GM12878 (cell line): ENCODE results near the gene ZNF836. TPM values are rescaled to one million over a fixed set of nuclear protein-coding genes. Genes with fewer than 3 reads are reported as not detected.

Experiments used
- ATAC-seq: fragments of 200-7000 bp; cut with Tn5 transposase; 3 replicates; pipeline ENCODE4 v1.9.1; 2020; ENCODE audit warnings: mild to moderate bottlenecking, moderate library complexity
- BruUV-seq: library from RNA; stranded (reverse); fragments of 400-500 nt; replicated peaks from 2 replicates; lab custom pipeline; 2021; lab: Mats Ljungman, UMichigan
- CTCF ChIA-PET: fragments of 300-600 bp; sonication (Branson Sonifier 250); formaldehyde crosslinking; extraction: SDS; loops from one replicate; lab custom pipeline; 2021; ENCODE audit warnings: inconsistent platforms; lab: Yijun Ruan, JAX
- POLR2A ChIA-PET: fragments of 350-600 bp; formaldehyde crosslinking; extraction: SDS; loops from one replicate; lab custom pipeline; 2021; ENCODE audit warnings: inconsistent platforms; lab: Charles Lee
- RAD21 ChIA-PET: fragments of 300-600 bp; sonication (Branson Sonifier 250); formaldehyde crosslinking; loops from one replicate; lab custom pipeline; 2023; ENCODE audit warnings: antibody characterized with exemption; ENCODE audit not compliant: unreplicated experiment; lab: Charles Lee
- SMC1A ChIA-PET: fragments of 300-600 bp; sonication (Branson Sonifier 250); formaldehyde crosslinking; loops from one replicate; lab custom pipeline; 2023; ENCODE audit not compliant: unreplicated experiment, uncharacterized antibody; lab: Charles Lee
- DNase-seq: peaks from one replicate; pipeline ENCODE4 v3.0.0-alpha.2; 2011; ENCODE audit warnings: low read depth, low spot score
- FAIRE-seq: peaks from 3 replicates; lab custom pipeline; 2011; peaks lifted over from hg19 to GRCh38; lab: Jason Lieb, UNC
- H2AFZ ChIP-seq: 2 replicates; pipeline ENCODE4 v1.6.0; 2011; ENCODE audit warnings: low read depth, low read length, control low read depth; ENCODE audit not compliant: control insufficient read depth
- H3K27ac ChIP-seq: 2 replicates; pipeline ENCODE4 v1.5.1; 2011; ENCODE audit warnings: control low read depth; ENCODE audit not compliant: control insufficient read depth, insufficient read depth
- H3K27me3 ChIP-seq, 2 experiments: replicated peaks in 1 of 2; 2 replicates each; pipeline versions ENCODE4 v1.6.0 to v1.6.1; 2011; ENCODE audit warnings: low read length in 1 of 2; ENCODE audit not compliant: control insufficient read depth in 2 of 2, insufficient read depth in 2 of 2
- H3K36me3 ChIP-seq, 2 experiments: 2 replicates each; pipeline ENCODE4 v1.5.1; 2011; ENCODE audit warnings: low read length in 1 of 2; ENCODE audit not compliant: control insufficient read depth in 2 of 2, insufficient read depth in 2 of 2
- H3K4me1 ChIP-seq: 2 replicates; pipeline ENCODE4 v1.6.1; 2011; ENCODE audit warnings: mild to moderate bottlenecking, low read length, moderate library complexity, mixed read lengths; ENCODE audit not compliant: control insufficient read depth, insufficient read depth
- H3K4me2 ChIP-seq: 2 replicates; pipeline ENCODE4 v1.6.0; 2011; ENCODE audit warnings: control low read depth; ENCODE audit not compliant: control insufficient read depth, insufficient read depth
- H3K4me3 ChIP-seq: fragments of 200-600 bp; sonication (generic); 2 replicates; pipeline ENCODE4 v1.5.1; 2016
- H3K79me2 ChIP-seq: 2 replicates; pipeline ENCODE4 v1.6.0; 2011; ENCODE audit warnings: low read length; ENCODE audit not compliant: control insufficient read depth, insufficient read depth
- H3K9ac ChIP-seq: 2 replicates; pipeline ENCODE4 v1.8.0; 2011; ENCODE audit warnings: low read length, control low read depth, mixed read lengths; ENCODE audit not compliant: control insufficient read depth, insufficient read depth
- H3K9me3 ChIP-seq: replicated peaks from 3 replicates; pipeline ENCODE4 v1.5.1; 2011; ENCODE audit warnings: mild to moderate bottlenecking, low read length; ENCODE audit not compliant: control insufficient read depth, insufficient read depth
- H4K20me1 ChIP-seq: 2 replicates; pipeline ENCODE4 v1.6.0; 2011; ENCODE audit not compliant: control insufficient read depth, insufficient read depth
- ESRRA ChIP-seq: IDR thresholded peaks from 2 replicates; pipeline ENCODE4 v1.6.1; 2012; ENCODE audit warnings: mild to moderate bottlenecking, low read length, improper control_type of control experiment
- GABPA ChIP-seq: IDR thresholded peaks from 2 replicates; pipeline ENCODE4 v1.6.1; 2014; ENCODE audit warnings: antibody characterized with exemption, low read depth, mild to moderate bottlenecking, inconsistent platforms
- IKZF1 ChIP-seq: fragments of 450-650 bp; conservative IDR thresholded peaks from 2 replicates; pipeline ENCODE4 v1.6.1; 2017; ENCODE audit warnings: antibody characterized with exemption, mild to moderate bottlenecking
- NFXL1 ChIP-seq: fragments of 450-650 bp; IDR thresholded peaks from 2 replicates; pipeline ENCODE4 v1.6.1; 2017; ENCODE audit warnings: antibody characterized with exemption, mild to moderate bottlenecking, borderline replicate concordance
- NRF1 ChIP-seq: conservative IDR thresholded peaks from 2 replicates; pipeline ENCODE4 v1.6.1; 2011; ENCODE audit warnings: mild to moderate bottlenecking, low read depth, low read length, improper control_type of control experiment
- ZZZ3 ChIP-seq: IDR thresholded peaks from 2 replicates; pipeline ENCODE4 v1.6.1; 2011; ENCODE audit warnings: low read depth; ENCODE audit not compliant: control insufficient read depth, insufficient read length
- WGBS: methylation state at CpG from one replicate; pipeline ENCODE4 v1.1.6; 2016; ENCODE audit warnings: low lambda C conversion rate; ENCODE audit not compliant: insufficient replicate concordance, insufficient coverage; ENCODE audit errors: missing lambda C conversion rate; 5-methylcytosine and 5-hydroxymethylcytosine counted together
- in situ Hi-C: fragments of 300-500 bp; cut with MboI; formaldehyde crosslinking; loops from 9 replicates; pipeline ENCODE4 v1.14.3; 2018; ENCODE audit warnings: mixed read lengths
- intact Hi-C: fragments of 100-400 bp; cut with micrococcal nuclease; formaldehyde crosslinking; loops from one replicate; pipeline ENCODE4 v1.14.2; 2022; ENCODE audit not compliant: unreplicated experiment
- polyA plus RNA-seq, 11 experiments: library from polyadenylated mRNA; depleted of rRNA in 4 of 11; unstranded in 6 of 11; stranded (reverse) in 5 of 11; fragments of >200 nt; fragmentation: Nextera tagmentation in 4 of 11; fragmentation: Illumina TruSeq in 1 of 11; extraction: Ambion mirVana in 4 of 11; extraction: Trizol in 1 of 11; gene quantifications; 1 replicate in 1 of 11; 2 replicates in 10 of 11; pipeline versions ENCODE4 v1.2.1 to v1.2.3, GENCODE V29; 2011 to 2016; ENCODE audit warnings: inconsistent platforms in 2 of 11, missing spikeins in 2 of 11, low read depth in 1 of 11
- total RNA-seq, 4 experiments: library from RNA; depleted of rRNA in 3 of 4; stranded (reverse); fragments of >200 nt in 3 of 4; fragmentation: Illumina TruSeq in 1 of 4; extraction: Trizol in 1 of 4; gene quantifications; 2 replicates each; pipeline versions ENCODE4 v1.2.1 to v1.2.3, GENCODE V29; 2013 to 2021
- TF ChIP-seq, protein P1 (sequence below): IDR thresholded peaks from 2 replicates; pipeline ENCODE4 v1.6.1; 2012; ENCODE audit warnings: improper control_type of control experiment, low read depth, low read length; ENCODE audit not compliant: insufficient replicate concordance

Gene ZNF836
- total and polyA plus RNA-seq, 10 of the 15 experiments (the other 5 are each of a cell fraction or from before 2014, with no cell fraction given): 4.5 to 9.2 (median 6.2) TPM

DNA sequence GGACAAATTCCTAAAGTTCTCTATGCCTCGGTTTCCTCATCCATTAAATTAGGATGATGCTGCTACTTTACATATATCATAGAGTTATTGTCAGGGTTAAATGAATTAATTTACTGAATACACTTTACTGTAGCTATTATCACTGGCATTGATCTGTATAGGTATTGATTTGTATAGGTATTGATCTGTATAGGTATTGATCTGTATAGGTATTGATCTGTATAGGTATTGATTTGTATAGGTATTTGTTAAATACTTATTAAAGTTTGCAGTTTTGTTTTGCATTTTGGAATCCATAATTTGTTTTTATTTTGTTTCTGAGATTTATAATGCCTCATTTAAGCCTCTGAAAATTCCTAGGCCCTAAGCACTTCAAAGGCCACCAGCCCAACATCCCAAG lies 16.0 kb upstream of the ZNF836 start:
- CTCF ChIA-PET: no interaction called here
- no peak for DNase-seq
- Histone ChIP-seq H3K4me1 (no peaks in the 10 kb centered on the region), H2AFZ (no peak overlapping the region), H3K4me2 (no peak overlapping the region), H3K9me3 (no peaks in the 10 kb centered on the region), H3K27me3 (no peaks in the 10 kb centered on the region), H3K79me2 (peaks cover 27% of the 10 kb centered on the region), H3K27ac (no peak overlapping the region), H3K36me3 (no peaks in the 10 kb centered on the region), H3K4me3 (no peak overlapping the region), H3K9ac (no peak overlapping the region), H4K20me1 (no peaks in the 10 kb centered on the region)
- RAD21 ChIA-PET: no interaction called here
- SMC1A ChIA-PET: interaction anchor here (1.0 kb wide), 1 partner anchor 29 kb away, joined by 3 read pairs; no protein-coding TSS in a partner anchor
- ATAC-seq: no peak
- no TSS peak for BruUV-seq
- in situ Hi-C loops (no loop called here), intact Hi-C loops (no loop called here)
- TF ChIP-seq GABPA: no peak
- no peak for TF ChIP-seq ESRRA
- no peak for TF ChIP-seq NFXL1
- TF ChIP-seq, protein P1, sequence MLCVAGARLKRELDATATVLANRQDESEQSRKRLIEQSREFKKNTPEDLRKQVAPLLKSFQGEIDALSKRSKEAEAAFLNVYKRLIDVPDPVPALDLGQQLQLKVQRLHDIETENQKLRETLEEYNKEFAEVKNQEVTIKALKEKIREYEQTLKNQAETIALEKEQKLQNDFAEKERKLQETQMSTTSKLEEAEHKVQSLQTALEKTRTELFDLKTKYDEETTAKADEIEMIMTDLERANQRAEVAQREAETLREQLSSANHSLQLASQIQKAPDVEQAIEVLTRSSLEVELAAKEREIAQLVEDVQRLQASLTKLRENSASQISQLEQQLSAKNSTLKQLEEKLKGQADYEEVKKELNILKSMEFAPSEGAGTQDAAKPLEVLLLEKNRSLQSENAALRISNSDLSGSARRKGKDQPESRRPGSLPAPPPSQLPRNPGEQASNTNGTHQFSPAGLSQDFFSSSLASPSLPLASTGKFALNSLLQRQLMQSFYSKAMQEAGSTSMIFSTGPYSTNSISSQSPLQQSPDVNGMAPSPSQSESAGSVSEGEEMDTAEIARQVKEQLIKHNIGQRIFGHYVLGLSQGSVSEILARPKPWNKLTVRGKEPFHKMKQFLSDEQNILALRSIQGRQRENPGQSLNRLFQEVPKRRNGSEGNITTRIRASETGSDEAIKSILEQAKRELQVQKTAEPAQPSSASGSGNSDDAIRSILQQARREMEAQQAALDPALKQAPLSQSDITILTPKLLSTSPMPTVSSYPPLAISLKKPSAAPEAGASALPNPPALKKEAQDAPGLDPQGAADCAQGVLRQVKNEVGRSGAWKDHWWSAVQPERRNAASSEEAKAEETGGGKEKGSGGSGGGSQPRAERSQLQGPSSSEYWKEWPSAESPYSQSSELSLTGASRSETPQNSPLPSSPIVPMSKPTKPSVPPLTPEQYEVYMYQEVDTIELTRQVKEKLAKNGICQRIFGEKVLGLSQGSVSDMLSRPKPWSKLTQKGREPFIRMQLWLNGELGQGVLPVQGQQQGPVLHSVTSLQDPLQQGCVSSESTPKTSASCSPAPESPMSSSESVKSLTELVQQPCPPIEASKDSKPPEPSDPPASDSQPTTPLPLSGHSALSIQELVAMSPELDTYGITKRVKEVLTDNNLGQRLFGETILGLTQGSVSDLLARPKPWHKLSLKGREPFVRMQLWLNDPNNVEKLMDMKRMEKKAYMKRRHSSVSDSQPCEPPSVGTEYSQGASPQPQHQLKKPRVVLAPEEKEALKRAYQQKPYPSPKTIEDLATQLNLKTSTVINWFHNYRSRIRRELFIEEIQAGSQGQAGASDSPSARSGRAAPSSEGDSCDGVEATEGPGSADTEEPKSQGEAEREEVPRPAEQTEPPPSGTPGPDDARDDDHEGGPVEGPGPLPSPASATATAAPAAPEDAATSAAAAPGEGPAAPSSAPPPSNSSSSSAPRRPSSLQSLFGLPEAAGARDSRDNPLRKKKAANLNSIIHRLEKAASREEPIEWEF: peak; percentile 36
- TF ChIP-seq IKZF1: no peak
- TF ChIP-seq NRF1: no peak
- no peak for TF ChIP-seq ZZZ3
- WGBS: 96% methylated on average over 1 of the region's 1 CpG
- POLR2A ChIA-PET: interaction anchor here (1.5 kb wide), 1 partner anchor 47 kb away, joined by 3 read pairs; the partner anchor contains the start of gene ZNF616
- no peak for FAIRE-seq
